IMR-90 (cell line): ENCODE data around the gene ADGRL1. TPM values are rescaled to one million over a fixed set of nuclear protein-coding genes. Genes with fewer than 3 reads are reported as not detected.

Experiments used
- ATAC-seq: fragments of 200-7000 bp; cut with Tn5 transposase; 2 replicates; pipeline ENCODE4 v1.9.1; 2020; ENCODE audit warnings: low read depth, mild to moderate bottlenecking, moderate library complexity
- BruUV-seq: library from RNA; stranded (reverse); fragments of 400-500 nt; replicated peaks from 2 replicates; lab custom pipeline; 2021; lab: Mats Ljungman, UMichigan
- CTCF ChIA-PET: fragments of 300-600 bp; formaldehyde crosslinking; extraction: SDS; loops from one replicate; lab custom pipeline; 2021; ENCODE audit warnings: antibody characterized with exemption; lab: Yijun Ruan, JAX
- POLR2A ChIA-PET: fragments of 300-600 bp; sonication (Branson Sonifier 250); formaldehyde crosslinking; loops from one replicate; lab custom pipeline; 2022; ENCODE audit warnings: antibody characterized with exemption; ENCODE audit not compliant: unreplicated experiment; lab: Charles Lee
- DNase-seq: peaks from one replicate; pipeline ENCODE4 v3.0.0; 2013
- H2AFZ ChIP-seq: replicated peaks from 2 replicates; pipeline ENCODE3; 2013; ENCODE audit warnings: low read length, mild to moderate bottlenecking; ENCODE audit not compliant: poor library complexity
- H2AK5ac ChIP-seq: 2 replicates; pipeline ENCODE4 v1.6.1; 2013; ENCODE audit warnings: low read depth, low read length, inconsistent platforms
- H2AK9ac ChIP-seq: replicated peaks from 2 replicates; pipeline ENCODE3; 2013; ENCODE audit warnings: mild to moderate bottlenecking, low read depth, low read length, moderate library complexity; ENCODE audit not compliant: poor library complexity
- H2BK120ac ChIP-seq: 2 replicates; pipeline ENCODE4 v1.6.1; 2013; ENCODE audit warnings: low read depth, low read length, inconsistent platforms
- H2BK15ac ChIP-seq: 3 replicates; pipeline ENCODE4 v1.6.1; 2013; ENCODE audit warnings: low read depth, low read length, inconsistent platforms
- H2BK20ac ChIP-seq: 2 replicates; pipeline ENCODE4 v1.6.1; 2013; ENCODE audit warnings: low read depth, mild to moderate bottlenecking, inconsistent platforms, low read length, moderate library complexity
- H2BK5ac ChIP-seq: 2 replicates; pipeline ENCODE4 v1.6.1; 2013; ENCODE audit warnings: mild to moderate bottlenecking, low read depth, low read length, inconsistent platforms; ENCODE audit not compliant: poor library complexity, severe bottlenecking
- H3K14ac ChIP-seq: replicated peaks from 2 replicates; pipeline ENCODE4 v1.6.1; 2013; ENCODE audit warnings: low read depth, low read length, inconsistent platforms
- H3K18ac ChIP-seq: 2 replicates; pipeline ENCODE4 v1.6.1; 2013; ENCODE audit warnings: low read depth, low read length, control low read depth
- H3K23ac ChIP-seq: 2 replicates; pipeline ENCODE4 v1.6.1; 2013; ENCODE audit warnings: low read depth, low read length, inconsistent platforms
- H3K27ac ChIP-seq: 2 replicates; pipeline ENCODE4 v1.5.1; 2013; ENCODE audit warnings: mild to moderate bottlenecking, control low read depth, low read length; ENCODE audit not compliant: insufficient read depth
- H3K27me3 ChIP-seq: 2 replicates; pipeline ENCODE4 v1.6.1; 2013; ENCODE audit warnings: low read length; ENCODE audit not compliant: control insufficient read depth, insufficient read depth
- H3K36me3 ChIP-seq: 2 replicates; pipeline ENCODE4 v1.6.1; 2013; ENCODE audit warnings: low read length, mixed read lengths; ENCODE audit not compliant: control insufficient read depth, insufficient read depth
- H3K4ac ChIP-seq: 2 replicates; pipeline ENCODE4 v1.6.1; 2013; ENCODE audit warnings: low read depth, low read length, inconsistent platforms
- H3K4me1 ChIP-seq: 2 replicates; pipeline ENCODE4 v1.6.1; 2013; ENCODE audit warnings: low read length, mixed read lengths; ENCODE audit not compliant: control insufficient read depth, insufficient read depth
- H3K4me2 ChIP-seq: 2 replicates; pipeline ENCODE4 v1.6.1; 2013; ENCODE audit warnings: low read depth, mild to moderate bottlenecking, control low read depth, low read length, moderate library complexity
- H3K4me3 ChIP-seq: 2 replicates; pipeline ENCODE4 v1.5.1; 2013; ENCODE audit warnings: low read depth, mild to moderate bottlenecking, control low read depth, low read length, moderate library complexity; ENCODE audit not compliant: insufficient read depth
- H3K56ac ChIP-seq: 2 replicates; pipeline ENCODE4 v1.6.1; 2013; ENCODE audit warnings: low read length, inconsistent platforms; ENCODE audit not compliant: insufficient read depth; ENCODE audit errors: extremely low read depth
- H3K79me1 ChIP-seq, 2 experiments: 2 replicates each; pipeline ENCODE4 v1.6.1; 2013; ENCODE audit warnings: low read length in 2 of 2, inconsistent platforms in 1 of 2, low read depth in 1 of 2
- H3K9ac ChIP-seq: 2 replicates; pipeline ENCODE4 v1.6.1; 2013; ENCODE audit warnings: low read depth, low read length, control low read depth
- H3K9me1 ChIP-seq: 2 replicates; pipeline ENCODE4 v1.6.1; 2013; ENCODE audit warnings: low read length, inconsistent platforms; ENCODE audit not compliant: insufficient read depth
- H3K9me3 ChIP-seq: 2 replicates; pipeline ENCODE4 v1.6.1; 2013; ENCODE audit warnings: low read length; ENCODE audit not compliant: control insufficient read depth, insufficient read depth
- H4K20me1 ChIP-seq: 2 replicates; pipeline ENCODE4 v1.6.1; 2013; ENCODE audit warnings: low read length, inconsistent platforms; ENCODE audit not compliant: insufficient read depth
- H4K5ac ChIP-seq: 2 replicates; pipeline ENCODE4 v1.6.1; 2013; ENCODE audit warnings: mild to moderate bottlenecking, low read depth, low read length, control low read depth
- H4K8ac ChIP-seq, 2 experiments: 2 replicates each; pipeline ENCODE4 v1.6.1; 2013; ENCODE audit warnings: low read depth in 2 of 2, low read length in 2 of 2, control low read depth in 1 of 2, inconsistent platforms in 1 of 2
- H4K91ac ChIP-seq: 2 replicates; pipeline ENCODE4 v1.6.1; 2013; ENCODE audit warnings: low read depth, low read length, inconsistent platforms; ENCODE audit not compliant: insufficient read depth
- BHLHE40 ChIP-seq: fragments of 150-350 bp; IDR thresholded peaks from 2 replicates; pipeline ENCODE4 v1.6.1; 2016; ENCODE audit warnings: mild to moderate bottlenecking, low read depth, low read length
- CEBPB ChIP-seq: IDR thresholded peaks from 2 replicates; pipeline ENCODE4 v1.6.1; 2012; ENCODE audit warnings: low read depth, low read length, improper control_type of control experiment
- CHD1 ChIP-seq: IDR thresholded peaks from 2 replicates; pipeline ENCODE4 v1.6.1; 2012; ENCODE audit warnings: low read depth, low read length, improper control_type of control experiment
- CTCF ChIP-seq: conservative IDR thresholded peaks from 2 replicates; pipeline ENCODE4 v1.5.1; 2012; ENCODE audit warnings: mild to moderate bottlenecking, low read depth, low read length, improper control_type of control experiment
- ELK1 ChIP-seq: fragments of 150-350 bp; IDR thresholded peaks from 2 replicates; pipeline ENCODE4 v1.6.1; 2016; ENCODE audit warnings: low read depth, mild to moderate bottlenecking, low read length, moderate library complexity, borderline replicate concordance
- FOS ChIP-seq: fragments of 150-350 bp; IDR thresholded peaks from 2 replicates; pipeline ENCODE4 v1.6.1; 2016; ENCODE audit warnings: low read depth, low read length
- MAZ ChIP-seq: IDR thresholded peaks from 2 replicates; pipeline ENCODE4 v1.6.1; 2012; ENCODE audit warnings: low read depth, mild to moderate bottlenecking, low read length, improper control_type of control experiment, moderate library complexity, borderline replicate concordance
- MXI1 ChIP-seq: IDR thresholded peaks from 2 replicates; pipeline ENCODE4 v1.6.1; 2012; ENCODE audit warnings: low read depth, mild to moderate bottlenecking, low read length, moderate library complexity, borderline replicate concordance
- POLR2A ChIP-seq: IDR thresholded peaks from 2 replicates; pipeline ENCODE4 v1.6.1; 2012; ENCODE audit warnings: mild to moderate bottlenecking, low read depth, low read length
- RAD21 ChIP-seq: IDR thresholded peaks from 2 replicates; pipeline ENCODE4 v1.6.1; 2012; ENCODE audit warnings: low read length, improper control_type of control experiment
- RCOR1 ChIP-seq: IDR thresholded peaks from 2 replicates; pipeline ENCODE4 v1.6.1; 2012; ENCODE audit warnings: mild to moderate bottlenecking, low read length, improper control_type of control experiment; ENCODE audit not compliant: insufficient replicate concordance
- SMC3 ChIP-seq: fragments of 150-350 bp; IDR thresholded peaks from 2 replicates; pipeline ENCODE4 v1.6.1; 2016; ENCODE audit warnings: low read depth, mild to moderate bottlenecking, antibody characterized with exemption, low read length, moderate library complexity
- USF2 ChIP-seq: fragments of 150-350 bp; IDR thresholded peaks from 2 replicates; pipeline ENCODE4 v1.6.1; 2017; ENCODE audit warnings: mild to moderate bottlenecking, antibody characterized with exemption, low read length, low read depth
- WGBS, 2 experiments: methylation state at CpG; one replicate each; pipeline versions ENCODE4 v1.1.5 to v1.1.7; 2013; ENCODE audit warnings: missing lambda C conversion rate in 2 of 2; ENCODE audit not compliant: insufficient read length in 1 of 2; ENCODE audit errors: extremely low coverage in 2 of 2; 5-methylcytosine and 5-hydroxymethylcytosine counted together
- dilution Hi-C: fragments of 300-500 bp; cut with HindIII; formaldehyde crosslinking; loops from one replicate; pipeline ENCODE4 v1.14.3; 2018; ENCODE audit warnings: low sequenced_read_pairs; ENCODE audit not compliant: unreplicated experiment
- in situ Hi-C: fragments of 300-500 bp; cut with MboI; formaldehyde crosslinking; loops from 3 replicates; pipeline ENCODE4 v1.14.3; 2019; ENCODE audit warnings: low sequenced_read_pairs, inconsistent platforms, mixed read lengths
- intact Hi-C: fragments of 100-400 bp; cut with micrococcal nuclease; formaldehyde crosslinking; loops from 2 replicates; pipeline ENCODE4 v1.10.0; 2022
- polyA plus RNA-seq, 3 experiments: library from polyadenylated mRNA; depleted of rRNA; stranded (reverse); fragments of >200 nt; gene quantifications; 2 replicates each; pipeline ENCODE4 v1.2.3, GENCODE V29; 2012; ENCODE audit warnings: low replicate concordance in 1 of 3
- total RNA-seq: library from RNA; depleted of rRNA; stranded (reverse); fragments of >200 nt; gene quantifications from 2 replicates; pipeline ENCODE4 v1.2.3, GENCODE V29; 2012

Gene ADGRL1
- total and polyA plus RNA-seq, 2 of the 4 experiments (the other 2 are of a cell fraction), result 0.72 to 2.2 TPM

GRCh38 chr19:14112809-14113385, 93.1 kb downstream of the ADGRL1 start:
- Histone ChIP-seq H2BK120ac (peak overlapping the region; percentile 10; the same call in 1 of the 2 replicates), H3K4me3 (no peak overlapping the region), H3K9me3 (no peaks in the 10 kb centered on the region), H3K4me1 (peaks cover 15% of the 10 kb centered on the region), H2BK15ac (no peak overlapping the region), H3K18ac (no peak overlapping the region; the same call in 1 of the 2 replicates), H2AK9ac (peak overlapping the region; percentile 71), H2AFZ (peak overlapping the region; percentile 81), H3K9me1 (peaks cover 17% of the 10 kb centered on the region; the same call in 1 of the 2 replicates), H3K9ac (no peak overlapping the region; the same call in 1 of the 2 replicates), H3K79me1 (peaks cover 13 to 72% of the 10 kb centered on the region in 2 experiments), H4K91ac (peak overlapping the region; percentile 79), H3K4ac (peak overlapping the region; percentile 78), H3K4me2 (peak overlapping the region; percentile 1; the same call in 1 of the 2 replicates), H4K20me1 (peaks cover 8% of the 10 kb centered on the region), H3K27ac (peak overlapping the region; percentile 49), H3K23ac (peak overlapping the region; percentile 56; the same call in 1 of the 2 replicates), H3K14ac (peak overlapping the region; percentile 57), H2BK5ac (no peak overlapping the region), H3K36me3 (no peaks in the 10 kb centered on the region), H4K5ac (peak overlapping the region; percentile 78), H4K8ac (peak overlapping the region; percentile 64 to 83), H3K27me3 (no peaks in the 10 kb centered on the region), H2BK20ac (no peak overlapping the region), H3K56ac (no peak overlapping the region), H2AK5ac (peak overlapping the region; percentile 53; the same call in 1 of the 2 replicates)
- POLR2A ChIA-PET, result no interaction called here
- in situ Hi-C loops (no loop called here), intact Hi-C loops (no loop called here), dilution Hi-C loops (no loop called here)
- CTCF ChIA-PET, result no interaction called here
- ATAC-seq, result no peak
- no CpG with 5 or more reads among the region's 12 CpGs for WGBS, 2 experiments
- no TSS peak for BruUV-seq
- no peak for DNase-seq
- TF ChIP-seq CHD1 (no peak), MXI1 (no peak), RCOR1 (no peak), BHLHE40 (no peak), ELK1 (no peak), POLR2A (no peak), MAZ (no peak), USF2 (no peak), CEBPB (no peak), CTCF (no peak), FOS (no peak), SMC3 (no peak), RAD21 (no peak)
